Activated CD4-positive, alpha-beta T cell treated with anti-CD3 and anti-CD28 coated beads, Interleukin-2, amount 10 ng/mL, durations not matched to agents 7 days and 5 days (primary cell): ENCODE data around the gene MECR. TPM values are rescaled to one million over a fixed set of nuclear protein-coding genes. Genes with fewer than 3 reads are reported as not detected.

ENCODE experiments used
- CTCF ChIA-PET: fragments of 350-600 bp; sonication (Branson Sonifier 250); formaldehyde crosslinking; loops from one replicate; lab custom pipeline; 2021; ENCODE audit warnings: antibody characterized with exemption; lab: Charles Lee
- POLR2A ChIA-PET: fragments of 350-600 bp; sonication (Branson Sonifier 250); formaldehyde crosslinking; loops from one replicate; lab custom pipeline; 2021; ENCODE audit warnings: antibody characterized with exemption; lab: Charles Lee
- DNase-seq: peaks from one replicate; pipeline ENCODE4 v3.0.0-alpha.2; 2020
- H3K27ac Mint-ChIP-seq: one replicate; pipeline ENCODE4 v1.8.0; 2021; ENCODE audit warnings: mild to moderate bottlenecking, moderate library complexity, mixed read lengths
- H3K27me3 Mint-ChIP-seq: one replicate; pipeline ENCODE4 v1.8.0; 2021; ENCODE audit warnings: mixed read lengths
- H3K36me3 Mint-ChIP-seq: one replicate; pipeline ENCODE4 v1.8.0; 2021; ENCODE audit warnings: low read depth, mixed read lengths
- H3K4me1 Mint-ChIP-seq: one replicate; pipeline ENCODE4 v1.8.0; 2021; ENCODE audit warnings: mixed read lengths
- H3K4me3 Mint-ChIP-seq: one replicate; pipeline ENCODE4 v1.8.0; 2021; ENCODE audit warnings: mild to moderate bottlenecking, moderate library complexity, mixed read lengths
- H3K9me3 Mint-ChIP-seq: one replicate; pipeline ENCODE4 v1.8.0; 2021; ENCODE audit warnings: mixed read lengths
- total RNA-seq, 2 experiments: library from RNA; stranded (reverse); gene quantifications; one replicate each; pipeline ENCODE4 v1.2.3, GENCODE V29; 2021

Gene MECR, protein sequence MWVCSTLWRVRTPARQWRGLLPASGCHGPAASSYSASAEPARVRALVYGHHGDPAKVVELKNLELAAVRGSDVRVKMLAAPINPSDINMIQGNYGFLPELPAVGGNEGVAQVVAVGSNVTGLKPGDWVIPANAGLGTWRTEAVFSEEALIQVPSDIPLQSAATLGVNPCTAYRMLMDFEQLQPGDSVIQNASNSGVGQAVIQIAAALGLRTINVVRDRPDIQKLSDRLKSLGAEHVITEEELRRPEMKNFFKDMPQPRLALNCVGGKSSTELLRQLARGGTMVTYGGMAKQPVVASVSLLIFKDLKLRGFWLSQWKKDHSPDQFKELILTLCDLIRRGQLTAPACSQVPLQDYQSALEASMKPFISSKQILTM
- total RNA-seq, result 10 to 100 TPM; 16.4 to 19.7 TPM

DNA sequence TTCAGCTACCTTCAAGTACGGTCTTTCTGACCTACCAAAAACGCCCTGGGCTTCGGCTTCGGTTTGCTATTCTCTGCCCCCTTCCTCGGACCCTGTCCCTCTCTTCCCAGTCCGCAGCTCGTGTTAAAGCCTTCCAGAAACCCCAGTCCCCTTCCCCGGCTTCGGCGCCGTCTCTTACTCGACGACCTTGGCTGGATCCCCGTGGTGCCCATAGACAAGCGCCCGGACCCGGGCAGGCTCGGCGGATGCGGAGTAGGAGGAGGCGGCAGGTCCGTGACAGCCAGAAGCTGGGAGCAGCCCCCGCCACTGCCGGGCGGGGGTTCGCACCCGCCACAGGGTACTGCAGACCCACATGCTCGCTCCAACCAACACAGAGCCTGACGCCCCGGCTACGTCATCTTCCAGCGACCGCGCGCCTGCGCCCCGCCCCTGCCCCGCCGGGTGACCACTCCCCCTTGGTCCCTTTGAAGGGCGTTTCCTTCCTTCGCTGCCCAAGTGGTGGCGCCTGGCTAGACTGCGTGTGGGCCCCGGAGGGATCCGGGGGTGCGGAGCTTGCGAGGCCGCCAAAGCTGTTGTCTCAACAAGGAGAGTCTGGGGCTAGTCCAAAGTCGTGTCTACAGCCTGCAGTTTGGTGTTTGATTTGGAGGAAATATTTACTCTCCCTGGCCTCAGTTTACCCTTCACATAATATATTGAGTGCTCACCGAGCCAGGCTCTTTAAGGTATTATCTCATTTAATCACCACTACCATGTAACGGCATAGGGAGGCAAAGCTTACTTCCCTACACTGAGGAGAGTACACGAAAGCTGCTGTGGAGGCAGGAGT, at the start of gene MECR:
Gene MECR, minus strand, starts transcription at position 382 of the 826 bp plus-strand sequence. Its CDS starts 28 bp downstream, at position 354.
- ChIA-PET POLR2A (no interaction called here), CTCF (interaction anchor here (1.6 to 2.6 kb wide), 2 partner anchors 10 to 44 kb away, joined by 3 to 6 read pairs; no protein-coding TSS in a partner anchor)
- no peaks in the 10 kb centered on the region for H3K36me3 Mint-ChIP-seq
- peak; percentile 95 for DNase-seq
- H3K4me3 Mint-ChIP-seq, result peak within 1 kb of the TSS; percentile 96
- peak within 1 kb of the TSS; percentile 95 for H3K27ac Mint-ChIP-seq
- no peaks in the 10 kb centered on the region for H3K9me3 Mint-ChIP-seq
- H3K4me1 Mint-ChIP-seq, result peaks cover 24% of the 10 kb centered on the region
- peaks cover 13% of the 10 kb centered on the region for H3K27me3 Mint-ChIP-seq

DNA sequence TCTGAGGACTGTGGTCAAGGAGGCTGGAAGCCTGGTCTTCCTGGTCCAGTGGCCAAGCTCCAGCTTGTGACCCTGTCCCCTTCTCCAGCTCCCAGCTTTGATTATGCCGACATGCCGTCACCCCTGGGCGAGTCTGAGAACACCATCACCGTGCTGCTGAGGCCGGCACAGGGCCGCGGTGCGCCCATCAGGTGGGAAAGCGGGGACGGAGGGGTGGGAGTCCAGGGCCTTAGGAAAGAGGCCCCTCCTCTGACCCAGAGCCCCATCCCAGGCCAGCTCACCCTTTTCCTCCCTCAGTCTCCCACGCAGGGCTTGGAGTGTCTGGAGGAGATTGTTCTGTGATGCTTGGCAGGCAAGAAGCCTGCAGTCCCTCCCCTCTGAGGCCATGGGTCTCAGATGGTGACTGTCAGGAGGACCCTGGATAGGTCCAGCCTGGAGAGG, 49.2 kb upstream of the MECR start:
- POLR2A ChIA-PET, result no interaction called here
- H3K27ac Mint-ChIP-seq, result no peak overlapping the region
- H3K36me3 Mint-ChIP-seq, result no peaks in the 10 kb centered on the region
- H3K9me3 Mint-ChIP-seq, result no peaks in the 10 kb centered on the region
- CTCF ChIA-PET, result no interaction called here
- no peak for DNase-seq
- peaks cover 2% of the 10 kb centered on the region for H3K27me3 Mint-ChIP-seq
- peaks cover 4% of the 10 kb centered on the region for H3K4me1 Mint-ChIP-seq
- no peak overlapping the region for H3K4me3 Mint-ChIP-seq

- Mint-ChIP-seq H3K27me3 (peaks cover 2% of the 10 kb centered on the region), H3K9me3 (no peaks in the 10 kb centered on the region), H3K27ac (no peak overlapping the region), H3K36me3 (no peaks in the 10 kb centered on the region), H3K4me3 (no peak overlapping the region), H3K4me1 (peaks cover 4% of the 10 kb centered on the region)
- CTCF ChIA-PET, result no interaction called here
- DNase-seq, result no peak
- POLR2A ChIA-PET, result no interaction called here
Measured at GRCh38 chr1:29279406-29279805, 48.7 kb upstream of the MECR start.

DNA sequence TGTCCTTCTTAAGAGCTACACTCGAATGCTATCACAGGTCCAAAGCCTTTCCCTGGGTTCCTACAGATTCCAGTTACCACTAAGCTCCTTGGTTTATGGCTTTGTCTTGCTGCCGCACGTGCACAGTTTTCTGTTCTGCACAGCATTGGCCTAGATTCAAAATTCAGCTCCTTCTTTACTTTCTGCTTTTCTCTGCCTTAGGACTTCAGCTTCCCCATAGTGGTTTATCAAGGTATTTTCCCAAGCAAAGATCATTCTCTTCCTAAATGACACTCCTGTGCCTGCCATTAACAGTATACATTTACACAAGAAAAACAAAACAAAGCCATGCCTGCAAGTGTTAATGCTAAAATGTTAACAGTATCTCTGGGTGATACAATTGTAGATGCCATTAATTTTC, 47.4 kb upstream of the MECR start:
- ChIA-PET CTCF (no interaction called here), POLR2A (no interaction called here)
- H3K36me3 Mint-ChIP-seq, result no peaks in the 10 kb centered on the region
- no peak overlapping the region for H3K27ac Mint-ChIP-seq
- no peaks in the 10 kb centered on the region for H3K4me1 Mint-ChIP-seq
- DNase-seq, result no peak
- peaks cover 5% of the 10 kb centered on the region for H3K27me3 Mint-ChIP-seq
- H3K4me3 Mint-ChIP-seq, result no peak overlapping the region
- no peaks in the 10 kb centered on the region for H3K9me3 Mint-ChIP-seq

DNA sequence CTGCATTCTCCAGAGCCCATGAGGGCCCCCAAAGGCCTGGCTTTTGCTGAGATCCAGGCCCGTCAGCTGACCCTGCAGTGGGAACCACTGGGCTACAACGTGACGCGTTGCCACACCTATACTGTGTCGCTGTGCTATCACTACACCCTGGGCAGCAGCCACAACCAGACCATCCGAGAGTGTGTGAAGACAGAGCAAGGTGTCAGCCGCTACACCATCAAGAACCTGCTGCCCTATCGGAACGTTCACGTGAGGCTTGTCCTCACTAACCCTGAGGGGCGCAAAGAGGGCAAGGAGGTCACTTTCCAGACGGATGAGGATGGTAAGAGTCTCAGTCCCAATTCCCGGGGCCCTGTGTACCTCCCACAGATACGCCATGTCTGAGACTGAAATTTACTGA, 44.7 kb upstream of the MECR start:
- no peaks in the 10 kb centered on the region for H3K9me3 Mint-ChIP-seq
- ChIA-PET CTCF (no interaction called here), POLR2A (no interaction called here)
- DNase-seq, result no peak
- H3K4me3 Mint-ChIP-seq, result no peak overlapping the region
- H3K27me3 Mint-ChIP-seq, result peaks cover 16% of the 10 kb centered on the region
- no peak overlapping the region for H3K27ac Mint-ChIP-seq
- no peaks in the 10 kb centered on the region for H3K36me3 Mint-ChIP-seq
- H3K4me1 Mint-ChIP-seq, result no peaks in the 10 kb centered on the region

- no peaks in the 10 kb centered on the region for H3K4me1 Mint-ChIP-seq
- POLR2A ChIA-PET, result no interaction called here
- H3K27ac Mint-ChIP-seq, result no peak overlapping the region
- no peaks in the 10 kb centered on the region for H3K36me3 Mint-ChIP-seq
- no peak overlapping the region for H3K4me3 Mint-ChIP-seq
- H3K9me3 Mint-ChIP-seq, result no peaks in the 10 kb centered on the region
- peaks cover 31% of the 10 kb centered on the region for H3K27me3 Mint-ChIP-seq
- no peak for DNase-seq
- CTCF ChIA-PET, result interaction anchor here (0.8 kb wide), 1 partner anchor 12 kb away, joined by 3 read pairs; no protein-coding TSS in a partner anchor
Measured at GRCh38 chr1:29272147-29272907, 41.6 kb upstream of the MECR start.

DNA sequence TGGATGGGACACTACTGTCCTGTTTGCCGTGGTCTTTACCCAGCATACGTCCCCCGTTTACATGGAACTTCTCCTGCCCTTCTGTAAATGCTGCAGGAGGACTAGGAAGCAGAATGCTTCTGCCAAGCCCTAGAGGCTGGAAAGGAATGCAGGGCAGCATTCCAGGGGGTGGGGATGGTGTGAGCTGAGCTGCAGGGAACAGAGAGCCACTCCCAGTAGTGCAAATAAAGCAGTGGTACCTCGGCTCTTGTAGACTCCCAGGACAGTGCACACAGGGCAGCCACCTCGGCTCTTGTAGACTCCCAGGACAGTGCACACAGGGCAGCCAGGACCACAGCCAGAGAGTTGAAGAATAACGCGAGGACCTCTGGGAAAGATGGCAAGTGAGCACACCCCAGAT, 41.0 kb upstream of the MECR start:
- ChIA-PET POLR2A (no interaction called here), CTCF (no interaction called here)
- Mint-ChIP-seq H3K4me3 (no peak overlapping the region), H3K4me1 (no peaks in the 10 kb centered on the region), H3K27me3 (peaks cover 37% of the 10 kb centered on the region), H3K9me3 (no peaks in the 10 kb centered on the region), H3K36me3 (no peaks in the 10 kb centered on the region), H3K27ac (no peak overlapping the region)
- DNase-seq, result no peak

DNA sequence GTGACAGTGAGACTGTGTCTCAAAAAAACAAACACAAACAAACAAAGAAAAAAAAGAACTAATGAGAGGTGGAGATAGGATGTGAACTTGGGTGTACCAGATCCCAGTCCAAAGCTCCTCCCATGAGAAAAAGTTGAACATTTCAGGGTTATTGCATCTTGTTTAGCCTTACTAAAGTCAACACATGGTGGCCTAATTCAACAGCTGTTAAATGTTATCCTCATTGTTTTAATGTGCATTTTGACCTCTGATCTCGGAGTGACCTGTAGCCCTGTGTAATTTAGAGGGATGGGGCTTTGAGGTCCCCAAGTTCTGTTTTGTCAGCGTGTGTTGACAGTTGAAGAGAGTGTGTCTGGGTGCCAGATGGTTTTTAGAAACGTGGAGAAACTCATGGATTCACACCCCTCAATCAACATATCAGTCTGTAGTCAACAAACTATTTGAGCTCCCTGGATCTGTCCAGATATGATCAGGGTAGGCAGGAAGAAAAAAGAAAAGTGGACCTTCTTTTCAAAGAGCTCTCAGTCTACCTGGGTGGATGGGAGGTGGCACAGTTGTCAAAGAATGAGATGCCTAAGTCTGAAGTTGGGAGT, 40.3 kb upstream of the MECR start:
- POLR2A ChIA-PET, result no interaction called here
- no peaks in the 10 kb centered on the region for H3K4me1 Mint-ChIP-seq
- no peaks in the 10 kb centered on the region for H3K36me3 Mint-ChIP-seq
- H3K9me3 Mint-ChIP-seq, result no peaks in the 10 kb centered on the region
- peaks cover 43% of the 10 kb centered on the region for H3K27me3 Mint-ChIP-seq
- DNase-seq, result no peak
- CTCF ChIA-PET, result no interaction called here
- no peak overlapping the region for H3K4me3 Mint-ChIP-seq
- no peak overlapping the region for H3K27ac Mint-ChIP-seq

- no peak for DNase-seq
- H3K36me3 Mint-ChIP-seq, result no peaks in the 10 kb centered on the region
- H3K9me3 Mint-ChIP-seq, result no peaks in the 10 kb centered on the region
- POLR2A ChIA-PET, result no interaction called here
- H3K27me3 Mint-ChIP-seq, result peaks cover 41% of the 10 kb centered on the region
- no peak overlapping the region for H3K27ac Mint-ChIP-seq
- CTCF ChIA-PET, result no interaction called here
- no peak overlapping the region for H3K4me3 Mint-ChIP-seq
- no peaks in the 10 kb centered on the region for H3K4me1 Mint-ChIP-seq
Measured at GRCh38 chr1:29269382-29269781, 38.6 kb upstream of the MECR start.

- DNase-seq, result no peak
- peaks cover 40% of the 10 kb centered on the region for H3K27me3 Mint-ChIP-seq
- H3K4me3 Mint-ChIP-seq, result no peak overlapping the region
- POLR2A ChIA-PET, result no interaction called here
- no peaks in the 10 kb centered on the region for H3K36me3 Mint-ChIP-seq
- CTCF ChIA-PET, result no interaction called here
- H3K27ac Mint-ChIP-seq, result no peak overlapping the region
- H3K4me1 Mint-ChIP-seq, result no peaks in the 10 kb centered on the region
- no peaks in the 10 kb centered on the region for H3K9me3 Mint-ChIP-seq
Measured at GRCh38 chr1:29267321-29268070, 36.8 kb upstream of the MECR start.

GRCh38 chr1:29266912-29267311, 36.2 kb upstream of the MECR start:
- Mint-ChIP-seq H3K4me1 (no peaks in the 10 kb centered on the region), H3K4me3 (no peak overlapping the region), H3K9me3 (no peaks in the 10 kb centered on the region), H3K27ac (no peak overlapping the region), H3K27me3 (peaks cover 44% of the 10 kb centered on the region), H3K36me3 (no peaks in the 10 kb centered on the region)
- no peak for DNase-seq
- POLR2A ChIA-PET, result no interaction called here
- CTCF ChIA-PET, result no interaction called here

DNA sequence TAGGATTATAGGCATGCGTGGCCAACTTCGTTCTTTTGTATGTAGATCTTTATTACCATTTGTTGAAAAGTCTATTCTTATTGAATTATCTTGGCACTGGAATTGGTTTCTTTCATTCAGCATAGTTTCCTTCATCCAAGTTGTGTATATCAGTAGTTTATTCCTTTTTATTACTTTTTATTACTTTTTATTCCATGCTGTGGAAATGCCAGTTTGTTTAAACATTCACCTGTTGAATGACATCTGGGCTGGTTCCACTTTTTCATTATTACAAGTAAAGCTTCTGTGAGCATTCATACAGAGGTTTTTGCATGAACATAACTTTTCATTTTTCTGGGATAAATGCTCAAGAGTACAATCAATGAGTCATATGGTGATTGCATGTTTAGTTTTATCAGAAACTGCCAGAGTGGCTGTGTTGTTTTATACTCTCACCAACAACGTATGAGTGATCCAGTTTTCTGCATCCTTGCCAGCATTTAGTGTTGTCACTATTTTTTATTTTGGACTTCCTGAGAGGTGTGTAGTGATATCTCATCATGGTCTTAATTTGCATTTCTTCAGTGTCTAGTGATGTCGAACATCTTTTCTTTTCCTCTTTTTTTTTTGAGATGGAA, 34.1 kb upstream of the MECR start:
- H3K27ac Mint-ChIP-seq, result no peak overlapping the region
- peaks cover 3% of the 10 kb centered on the region for H3K4me1 Mint-ChIP-seq
- ChIA-PET POLR2A (no interaction called here), CTCF (no interaction called here)
- DNase-seq, result no peak
- H3K9me3 Mint-ChIP-seq, result no peaks in the 10 kb centered on the region
- H3K4me3 Mint-ChIP-seq, result no peak overlapping the region
- peaks cover 54% of the 10 kb centered on the region for H3K27me3 Mint-ChIP-seq
- no peaks in the 10 kb centered on the region for H3K36me3 Mint-ChIP-seq
